Fibroblast of skin of right biceps (primary cell): ENCODE measurements around the gene FLOT2.
"Not testable (repeated sequence)": the region's sequence is repeated elsewhere in the genome, so short reads cannot be mapped to it uniquely, and the experiment has no call there.

Source experiments
- DNase-seq: peaks from one replicate; pipeline ENCODE4 v3.0.0-alpha.2; 2013

FLOT2 gene

DNA sequence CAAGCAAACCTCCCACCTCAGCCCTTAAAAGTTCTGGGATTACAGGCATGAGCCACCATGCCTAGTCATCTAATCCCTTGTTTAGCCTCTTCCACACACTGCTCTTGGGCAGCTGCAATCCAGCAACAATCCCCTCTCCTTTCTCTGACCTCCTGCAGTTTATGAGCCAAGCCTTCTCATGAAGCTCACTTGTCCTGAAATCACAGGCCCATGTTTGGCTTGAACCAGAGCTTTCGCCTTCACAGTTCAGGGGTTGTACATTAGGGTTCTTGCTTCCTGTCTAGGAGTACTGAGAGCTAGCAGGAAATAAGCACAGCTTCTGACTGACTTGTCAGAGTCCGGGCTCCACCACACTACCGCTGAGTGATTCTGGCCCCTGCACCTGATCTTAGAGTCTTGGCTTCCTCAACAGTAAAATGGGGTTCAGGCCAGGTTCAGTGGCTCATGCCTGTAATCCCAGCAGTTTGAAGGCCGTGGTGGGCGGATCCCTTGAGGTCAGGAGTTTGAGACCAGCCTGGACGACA is 26.4 kb downstream of the FLOT2 start:
- DNase-seq: no peak

DNA sequence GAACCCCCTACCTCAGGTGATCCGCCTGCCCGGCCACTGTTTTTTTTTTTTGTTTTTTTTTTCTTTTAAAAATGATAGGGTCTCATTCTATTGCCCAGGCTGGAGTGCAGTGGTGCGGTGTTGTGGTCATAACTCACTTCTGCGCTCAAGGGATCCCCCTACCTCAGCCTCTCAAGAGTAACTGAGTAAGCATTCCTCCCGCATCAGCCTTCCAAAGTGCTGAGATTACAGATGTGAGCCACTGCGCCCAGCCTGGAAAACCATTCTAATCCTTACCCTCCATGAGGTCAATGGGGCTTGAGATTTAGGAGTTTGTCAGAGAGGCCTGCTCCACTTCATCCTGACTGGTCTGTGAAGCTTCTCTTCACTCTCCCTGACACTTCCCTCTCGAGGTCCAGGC is 30.3 kb downstream of the FLOT2 start:
- no peak for DNase-seq

DNA sequence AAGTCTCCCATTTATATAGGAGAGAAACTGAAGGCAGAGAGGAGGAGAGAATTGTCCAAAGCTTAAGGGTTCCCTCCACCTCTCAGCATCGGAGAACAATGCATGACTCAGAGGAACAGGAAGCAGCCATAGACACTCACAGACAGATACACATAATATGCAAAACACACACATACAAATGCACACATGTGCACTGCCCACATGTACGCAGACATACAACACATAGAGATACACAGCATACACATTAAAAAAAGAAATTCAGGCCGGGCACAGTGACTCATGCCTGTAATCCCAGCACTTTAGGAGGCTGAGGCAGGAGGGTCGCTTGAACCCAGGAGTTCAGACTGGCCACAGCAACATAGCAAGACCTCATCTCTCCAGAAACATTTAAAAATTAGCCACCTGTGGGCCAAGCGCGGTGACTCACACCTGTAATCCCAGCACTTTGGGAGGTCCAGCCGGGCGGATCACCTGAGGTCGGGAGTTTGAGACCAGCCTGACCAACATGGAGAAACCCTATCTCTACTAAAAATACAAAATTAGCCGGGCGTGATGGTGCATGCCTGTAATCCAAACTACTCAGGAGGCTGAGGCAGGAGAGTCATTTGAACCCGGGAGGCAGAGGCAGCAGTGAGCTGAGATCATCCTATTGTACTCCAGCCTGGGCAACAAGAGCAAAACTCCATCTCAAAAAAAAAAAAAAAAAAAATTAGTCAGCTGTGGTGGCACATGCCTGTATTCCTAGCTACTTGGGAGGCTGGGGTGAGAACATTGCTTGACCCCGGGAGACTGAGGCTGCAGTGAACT is 31.4 kb downstream of the FLOT2 start:
- peak; percentile 35 for DNase-seq

DNA sequence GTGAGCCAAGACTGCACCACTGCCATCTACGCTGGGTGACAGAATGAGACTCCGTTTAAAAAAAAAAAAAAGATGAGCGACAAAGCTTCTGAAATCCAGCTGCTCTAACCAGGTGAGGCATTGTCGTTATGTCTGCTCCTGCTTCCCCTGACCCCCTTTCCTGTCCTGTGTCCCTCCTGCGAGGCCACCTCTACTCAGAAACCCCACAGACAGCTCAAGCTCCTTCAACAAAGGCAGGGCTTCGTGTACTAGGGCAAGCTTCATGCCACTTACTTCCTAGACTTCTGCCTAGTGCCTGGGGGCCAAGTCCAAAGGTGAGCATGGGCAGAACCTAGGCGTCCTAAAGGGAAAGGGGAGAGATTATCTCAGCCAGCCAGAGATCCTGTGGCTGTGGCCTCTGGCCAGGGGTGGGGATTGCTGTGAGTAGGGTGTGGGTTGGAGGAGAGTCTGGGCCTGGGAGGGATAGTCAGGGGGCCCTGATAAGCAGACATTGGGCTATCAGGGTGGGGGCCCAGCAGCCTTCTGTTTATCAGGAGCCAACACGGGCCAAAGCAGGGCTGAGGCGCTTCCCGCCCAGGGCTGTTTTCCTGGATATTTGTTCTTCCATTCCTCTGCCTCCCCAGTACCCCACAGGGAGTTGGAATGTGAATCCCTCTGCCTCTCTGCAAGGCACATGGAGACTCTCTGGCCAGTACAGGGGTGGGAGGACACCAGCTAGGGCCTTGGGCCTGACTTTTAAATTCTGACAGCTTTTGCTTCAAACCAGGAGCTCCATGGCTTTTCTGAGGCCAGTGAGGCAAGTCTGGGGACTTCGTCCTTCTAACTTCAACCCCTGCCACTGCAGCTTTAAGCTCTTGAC is 32.3 kb downstream of the FLOT2 start:
- no peak for DNase-seq

DNA sequence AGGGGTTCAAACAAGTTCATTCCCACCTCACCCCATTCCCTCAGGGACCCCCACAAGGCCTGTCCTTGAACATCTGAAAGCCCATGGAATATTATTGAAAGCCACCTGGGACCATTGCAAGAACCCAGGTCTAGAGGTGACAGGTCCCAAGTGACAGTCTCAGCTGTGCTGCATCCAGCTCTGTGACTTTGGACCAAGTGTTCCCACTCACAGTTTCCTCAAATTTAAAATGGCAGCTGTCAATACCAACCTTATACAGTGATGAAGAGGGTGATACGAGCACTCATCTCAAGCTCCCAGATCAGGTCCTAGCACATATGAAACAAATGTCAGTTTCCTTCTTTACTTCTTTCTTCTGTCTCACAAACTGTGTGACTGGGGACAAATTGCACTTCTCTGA is 33.6 kb downstream of the FLOT2 start:
- DNase-seq: no peak

DNA sequence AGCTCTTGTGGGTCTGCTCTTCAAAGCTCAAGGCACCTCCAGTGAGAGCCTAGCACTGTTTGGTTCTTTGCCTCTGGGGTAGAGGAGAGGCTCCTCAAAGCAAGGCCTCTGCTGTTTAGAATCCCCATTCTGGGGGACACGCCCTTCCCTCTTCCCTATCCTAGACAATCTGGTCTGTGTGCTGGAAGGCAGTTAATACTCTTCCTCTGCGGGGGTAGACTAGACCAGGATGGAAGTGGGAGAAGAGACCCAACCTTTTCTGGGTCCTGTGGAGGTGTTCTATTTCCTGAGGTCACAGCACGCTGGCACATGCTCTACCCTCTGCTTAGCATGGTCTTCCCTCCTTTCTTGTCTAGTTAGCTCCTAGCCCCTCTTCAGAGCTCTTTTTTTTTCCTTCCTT is 35.0 kb downstream of the FLOT2 start:
- DNase-seq: no peak

DNA sequence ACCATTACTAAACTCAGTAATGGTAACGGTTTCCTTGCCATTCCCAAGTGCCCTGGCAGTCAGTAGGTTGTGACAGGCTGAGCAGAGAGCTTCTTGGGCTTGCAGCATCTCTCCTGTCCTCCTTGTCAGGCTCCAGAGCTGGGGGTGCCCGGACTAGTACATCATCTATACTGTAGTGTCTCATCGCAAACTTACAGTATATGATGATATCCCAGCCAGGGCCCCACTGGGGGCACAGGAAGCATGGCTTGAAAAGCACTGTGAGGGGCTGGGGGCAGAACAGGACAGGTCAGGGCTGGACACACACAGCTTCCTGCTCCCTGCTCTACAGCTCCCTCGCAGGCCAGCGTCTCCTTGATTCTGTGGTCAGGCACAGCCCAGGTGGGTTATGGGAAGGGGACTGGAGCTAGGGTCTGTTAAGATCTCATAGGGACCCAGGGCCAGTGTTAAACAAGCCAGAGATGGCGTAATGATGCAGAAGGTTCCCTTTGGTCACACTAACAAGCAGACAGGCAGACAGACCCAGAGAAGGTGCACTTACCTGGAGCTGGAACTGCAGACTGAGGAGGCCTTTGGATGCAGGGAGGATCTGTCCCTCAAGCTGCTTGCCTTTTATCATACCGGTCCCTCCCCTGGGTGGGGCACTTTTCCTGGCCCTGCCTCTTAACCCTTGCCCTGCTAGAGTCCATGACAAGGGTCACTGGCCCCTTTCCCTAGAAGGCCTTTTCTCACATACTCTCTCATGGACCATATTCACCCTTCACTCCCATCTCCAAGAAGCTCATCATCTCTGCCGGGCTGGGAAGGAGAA is 35.9 kb downstream of the FLOT2 start:
- no peak for DNase-seq

DNA sequence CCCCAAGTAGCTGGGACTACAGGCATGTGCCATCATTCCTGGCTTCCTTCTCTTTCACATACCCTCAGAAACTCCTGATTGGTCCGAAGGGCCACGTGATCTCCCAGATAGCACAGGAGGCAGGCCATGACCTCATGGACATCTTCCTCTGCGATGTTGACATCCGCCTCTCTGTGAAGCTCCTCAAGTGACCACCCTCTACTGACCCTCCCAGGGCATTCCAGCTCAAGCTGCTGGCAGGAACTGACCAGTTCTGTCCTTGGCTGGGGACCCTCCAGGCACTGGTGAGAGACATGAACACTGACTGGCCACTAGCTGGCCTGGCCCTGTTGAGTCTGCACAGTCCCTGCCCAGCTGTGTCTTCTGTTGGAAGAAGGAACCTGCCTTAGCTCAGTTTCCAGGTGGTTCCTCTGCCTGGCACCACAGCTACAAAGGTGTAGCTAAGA is 37.1 kb downstream of the FLOT2 start:
- DNase-seq: no peak

DNA sequence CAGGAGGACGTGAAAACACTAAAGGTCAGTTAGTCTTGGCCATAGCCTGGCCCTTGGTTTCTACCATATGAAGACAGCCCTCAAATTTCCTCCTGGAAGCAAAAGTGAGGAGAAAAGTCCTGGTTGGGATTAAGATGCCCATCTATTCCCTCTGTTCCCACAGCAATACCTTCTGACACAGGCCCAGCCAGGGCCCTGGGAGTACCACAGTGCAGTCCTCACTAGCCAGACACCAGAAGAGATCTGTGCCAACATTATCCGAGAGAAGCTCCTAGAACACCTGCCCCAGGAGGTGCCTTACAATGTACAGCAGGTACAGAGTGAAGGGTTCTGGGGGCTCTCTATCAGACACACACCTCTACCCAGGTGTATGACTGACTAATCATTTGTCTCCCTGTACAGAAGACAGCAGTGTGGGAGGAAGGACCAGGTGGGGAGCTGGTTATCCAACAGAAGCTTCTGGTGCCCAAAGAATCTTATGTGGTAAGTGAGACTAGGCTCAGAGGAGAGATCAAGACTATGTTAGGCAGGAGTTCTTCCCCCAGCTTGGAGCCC is 38.7 kb downstream of the FLOT2 start:
- no peak for DNase-seq

DNA sequence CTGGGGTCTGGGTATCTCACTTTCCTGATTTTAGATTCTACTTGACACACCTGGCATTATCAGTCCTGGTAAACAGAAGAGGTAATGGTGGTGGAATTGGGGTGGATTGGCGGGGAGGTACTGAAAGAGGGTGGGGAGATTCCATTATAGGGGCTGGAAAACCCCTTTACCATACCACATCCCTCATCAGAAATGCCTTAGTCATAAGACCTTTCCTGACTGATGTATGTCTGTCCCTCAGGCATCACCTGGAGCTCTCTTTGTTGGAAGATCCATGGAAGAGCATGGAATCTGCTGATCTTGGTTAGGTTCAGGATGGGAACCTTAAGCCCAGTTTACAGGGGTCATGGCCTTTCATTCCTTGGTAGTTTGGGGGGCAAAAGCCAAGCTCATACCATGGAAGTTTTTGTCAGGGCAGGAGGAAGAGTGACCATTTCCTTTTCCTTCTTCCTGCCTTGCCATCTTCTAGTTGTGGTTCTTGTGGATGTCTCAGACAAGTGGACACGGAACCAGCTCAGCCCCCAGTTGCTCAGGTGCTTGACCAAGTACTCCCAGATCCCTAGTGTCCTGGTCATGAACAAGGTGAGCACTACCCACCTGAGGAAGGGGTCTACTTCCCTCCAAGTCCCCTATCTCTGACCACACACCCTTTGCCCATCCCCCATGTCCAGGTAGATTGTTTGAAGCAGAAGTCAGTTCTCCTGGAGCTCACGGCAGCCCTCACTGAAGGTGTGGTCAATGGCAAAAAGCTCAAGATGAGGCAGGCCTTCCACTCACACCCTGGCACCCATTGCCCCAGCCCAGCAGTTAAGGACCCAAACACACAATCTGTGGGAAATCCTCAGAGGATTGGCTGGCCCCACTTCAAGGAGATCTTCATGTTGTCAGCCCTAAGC is 39.4 kb downstream of the FLOT2 start:
- DNase-seq: no peak

DNA sequence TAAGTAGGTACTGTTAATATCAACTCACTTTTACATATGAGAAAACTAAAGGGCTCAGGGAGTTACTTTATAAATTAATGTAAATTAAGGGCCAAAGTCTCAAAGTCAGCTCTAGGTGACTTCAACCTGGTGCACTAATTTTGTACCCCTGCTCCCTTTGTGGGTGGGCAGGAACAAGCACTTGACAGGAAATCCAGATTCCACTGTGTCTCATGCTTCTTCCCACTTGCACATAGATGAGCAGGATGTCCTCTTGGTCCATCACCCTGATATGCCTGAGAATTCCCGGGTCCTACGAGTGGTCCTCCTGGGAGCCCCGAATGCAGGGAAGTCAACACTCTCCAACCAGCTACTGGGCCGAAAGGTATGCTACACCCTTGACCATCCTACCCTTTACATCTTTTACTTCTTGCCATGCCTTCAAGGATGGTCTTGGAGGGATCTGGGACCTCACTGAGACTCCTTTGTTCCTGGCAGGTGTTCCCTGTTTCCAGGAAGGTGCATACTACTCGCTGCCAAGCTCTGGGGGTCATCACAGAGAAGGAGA is 41.4 kb downstream of the FLOT2 start:
- DNase-seq: no peak

DNA sequence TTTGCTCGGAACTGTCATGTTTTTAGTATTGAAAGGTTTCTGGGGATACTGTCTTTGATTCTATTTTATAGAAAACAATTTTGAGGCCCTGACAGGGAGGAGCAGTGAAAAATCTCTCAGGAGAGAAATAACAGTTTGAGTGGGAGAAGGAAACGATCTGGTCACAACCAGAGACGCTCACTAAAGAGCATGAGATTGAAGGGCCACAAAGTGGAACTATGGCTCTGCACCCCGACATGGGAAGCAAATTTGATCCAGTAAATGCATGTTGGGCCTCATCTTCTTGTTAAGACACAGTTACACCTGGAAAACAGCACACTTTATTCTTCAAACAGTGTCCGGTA is 42.2 kb downstream of the FLOT2 start:
- no peak for DNase-seq

DNA sequence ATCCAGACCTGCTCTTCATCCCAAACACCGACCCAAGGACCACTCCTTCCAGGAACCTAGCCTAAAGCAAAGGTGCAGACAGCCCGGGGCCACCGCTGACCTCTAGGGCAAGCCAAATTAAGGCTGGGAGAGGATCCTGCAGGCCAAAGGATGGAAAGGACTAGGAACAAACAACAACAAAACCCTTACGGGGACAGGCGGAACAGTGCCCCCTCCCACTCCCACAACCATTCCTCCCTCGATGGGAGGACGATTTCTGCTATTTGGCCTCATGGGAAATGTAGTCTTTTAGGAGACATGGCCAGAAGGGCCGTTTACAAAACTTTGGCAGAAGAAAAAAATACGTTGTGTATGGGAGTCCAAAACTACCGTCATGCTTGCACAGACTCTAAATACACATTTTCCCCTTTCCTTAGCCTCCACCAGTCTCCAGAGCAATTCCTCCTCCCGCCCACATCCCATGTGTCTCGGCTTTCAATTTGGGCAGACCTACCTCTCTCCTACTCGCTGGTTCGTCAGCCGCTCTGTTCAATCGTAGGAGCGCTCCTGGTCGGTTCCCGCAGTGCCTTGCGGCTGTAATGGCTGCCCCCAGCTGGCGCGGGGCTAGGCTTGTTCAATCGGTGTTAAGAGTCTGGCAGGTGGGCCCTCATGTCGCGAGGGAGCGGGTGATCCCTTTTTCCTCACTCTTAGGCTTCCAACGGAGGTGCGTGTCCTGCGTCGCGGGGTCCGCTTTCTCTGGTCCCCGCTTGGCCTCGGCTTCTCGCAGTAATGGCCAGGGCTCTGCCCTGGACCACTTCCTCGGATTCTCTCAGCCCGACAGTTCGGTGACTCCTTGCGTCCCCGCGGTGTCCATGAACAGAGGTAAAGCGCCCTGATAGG is 42.8 kb downstream of the FLOT2 start, which contains the start of gene ERAL1:
Gene ERAL1, plus strand, starts transcription at position 560 of the 879 bp plus-strand sequence. Its CDS starts 19 bp downstream, at position 579.
- DNase-seq: peak; percentile 87

DNA sequence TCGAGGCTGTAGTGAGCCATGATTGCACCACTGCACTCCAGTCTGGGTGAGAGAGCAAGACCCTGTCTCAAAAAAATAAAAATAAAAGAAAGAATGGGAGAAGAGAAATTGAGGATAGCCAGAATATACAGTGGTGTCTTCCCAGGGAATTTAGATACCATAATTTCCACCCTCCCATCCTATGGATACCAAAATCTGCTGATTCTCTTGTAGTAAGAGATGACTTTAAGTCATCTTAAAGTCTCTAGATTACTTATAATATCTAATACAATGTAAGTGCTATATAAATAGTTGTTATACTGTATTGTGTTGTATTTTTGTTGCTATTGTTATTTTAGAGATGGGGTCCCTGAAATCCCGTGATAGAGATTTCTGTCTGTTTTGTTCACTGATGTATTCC is 44.2 kb downstream of the FLOT2 start:
- DNase-seq: no peak

DNA sequence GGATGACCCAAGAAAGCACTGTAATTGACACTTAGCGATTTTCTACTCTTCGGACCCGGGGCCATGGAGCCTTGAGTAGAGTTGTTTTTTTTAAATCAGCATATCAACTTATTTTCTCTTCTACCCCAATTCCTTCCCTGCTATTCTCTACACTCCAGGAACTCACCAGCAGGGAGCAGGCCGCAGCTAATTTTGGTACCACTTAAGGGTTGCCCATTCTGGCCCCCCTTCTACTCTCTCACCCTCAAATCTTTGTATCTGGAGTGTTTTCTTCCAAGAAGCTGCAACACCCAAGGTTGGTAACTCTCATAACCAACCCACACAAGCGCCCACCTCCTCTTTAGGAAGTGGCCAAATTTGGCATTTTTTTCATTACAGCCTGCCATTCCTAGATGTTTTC is 48.3 kb downstream of the FLOT2 start:
- no peak for DNase-seq

DNA sequence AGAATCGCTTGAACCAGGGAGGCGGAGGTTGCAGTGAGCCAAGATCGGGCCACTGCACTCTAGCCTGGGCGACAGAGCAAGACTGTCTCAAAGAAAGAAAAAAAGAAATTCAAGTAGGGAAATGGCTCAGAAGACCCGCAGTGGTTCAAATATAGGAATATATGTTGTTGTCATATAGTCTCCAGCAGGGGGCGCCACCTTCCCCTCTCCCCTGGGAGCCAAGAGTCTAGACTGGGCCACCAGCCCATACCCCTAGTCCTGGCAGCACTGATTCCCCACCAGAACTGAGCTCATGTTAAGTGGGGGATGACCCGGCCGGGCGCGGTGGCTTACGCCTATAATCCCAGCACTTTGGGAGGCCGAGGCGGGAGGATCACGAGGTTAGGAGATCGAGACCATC is 48.9 kb downstream of the FLOT2 start:
- not testable (repeated sequence) for DNase-seq

DNA sequence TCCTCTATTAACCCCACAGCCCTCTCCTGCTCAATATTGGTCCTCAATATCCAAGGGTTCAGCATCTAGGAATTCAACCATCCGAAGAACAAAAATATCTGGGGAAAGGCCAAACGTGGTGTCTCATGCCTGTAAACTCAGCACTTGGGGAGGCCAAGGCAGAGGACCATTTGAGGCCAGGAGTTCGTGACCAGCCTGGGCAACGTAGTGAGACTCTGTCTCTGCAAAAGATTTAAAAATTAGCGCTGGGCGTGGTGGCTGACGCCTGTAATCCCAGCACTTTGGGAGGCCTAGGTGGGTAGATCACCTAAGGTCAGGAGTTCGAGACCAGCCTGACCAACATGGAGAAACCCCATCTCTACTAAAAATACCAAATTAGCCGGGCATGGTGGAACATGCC is 50.8 kb downstream of the FLOT2 start:
- DNase-seq: not testable (repeated sequence)

DNA sequence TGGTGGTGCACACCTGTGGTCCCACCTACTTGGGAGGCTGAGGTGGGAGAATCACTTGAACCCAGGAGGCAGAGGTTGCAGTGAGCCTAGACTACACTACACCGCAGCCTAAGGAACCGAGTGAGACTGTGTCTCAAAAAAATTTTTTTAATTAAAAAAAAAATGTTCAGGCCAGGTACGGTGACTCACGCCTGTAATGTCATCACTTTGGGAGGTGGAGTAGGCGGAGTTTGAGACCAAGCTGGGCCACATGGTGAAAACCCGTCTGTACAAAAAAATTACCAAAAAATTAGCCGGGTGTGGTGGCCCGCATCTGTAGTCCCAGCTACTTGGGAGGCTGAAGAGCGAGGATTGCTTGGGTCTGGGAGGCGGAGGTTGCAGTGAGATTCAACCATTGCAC is 51.3 kb downstream of the FLOT2 start:
- DNase-seq: no peak

DNA sequence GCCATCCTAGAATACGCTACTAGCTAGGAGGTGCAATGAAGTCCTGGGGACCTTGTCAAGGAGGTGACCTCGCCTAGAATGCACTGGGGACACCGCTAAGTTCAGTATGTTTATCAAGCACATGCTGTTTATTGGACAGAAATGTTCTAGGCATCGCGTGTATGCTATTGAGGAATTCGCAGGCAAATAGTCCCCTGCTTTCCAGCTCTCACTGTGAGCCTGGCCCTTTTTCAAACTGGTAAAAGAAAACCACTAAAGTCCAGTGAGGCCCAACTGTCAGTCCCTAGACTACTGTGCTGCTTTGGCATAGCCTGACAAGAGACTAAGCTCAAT is 53.8 kb downstream of the FLOT2 start:
- no peak for DNase-seq

DNA sequence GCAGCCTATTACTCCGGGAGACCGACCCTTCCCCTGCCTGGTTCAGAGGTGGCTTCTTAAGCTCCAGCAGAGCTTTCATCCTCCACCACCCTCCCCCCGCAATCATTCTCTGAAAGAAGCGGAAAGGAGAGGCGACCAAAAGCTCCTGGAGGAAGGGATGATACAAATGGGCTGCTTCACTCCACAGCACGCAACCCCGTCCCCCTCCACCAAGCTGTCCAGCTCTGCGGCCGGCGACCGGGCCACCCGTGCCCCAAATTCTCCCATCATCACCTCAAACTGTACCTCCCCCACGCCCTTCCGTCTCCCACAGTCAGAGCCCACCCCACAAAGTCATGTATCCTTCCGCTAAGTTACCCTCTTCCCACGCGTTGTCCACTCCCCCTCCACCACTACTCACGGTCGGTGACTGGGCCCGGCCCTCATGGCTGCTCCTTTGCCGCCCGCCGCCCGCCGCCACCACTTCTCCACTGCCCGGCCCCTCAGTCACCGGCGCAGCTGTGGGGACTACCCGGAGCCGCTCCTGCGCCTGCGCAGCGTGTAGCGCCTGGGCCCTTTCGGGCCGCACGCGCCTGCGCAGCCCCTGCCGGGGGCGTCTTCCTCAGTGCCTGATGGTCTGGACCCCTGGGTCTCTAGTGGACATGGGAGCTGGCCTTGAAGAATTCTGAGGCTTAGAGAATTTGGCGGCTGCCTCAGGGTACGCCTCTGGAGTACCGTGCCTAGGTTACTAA is 55.1 kb downstream of the FLOT2 start, which contains the start of gene FAM222B:
Gene FAM222B, minus strand, starts transcription at position 509 of the 731 bp plus-strand sequence. CDS start 76,123 bp downstream, outside the sequence.
- peak; percentile 85 for DNase-seq
